ENCODE data around the gene CLTCL1.

Gene CLTCL1

DNA sequence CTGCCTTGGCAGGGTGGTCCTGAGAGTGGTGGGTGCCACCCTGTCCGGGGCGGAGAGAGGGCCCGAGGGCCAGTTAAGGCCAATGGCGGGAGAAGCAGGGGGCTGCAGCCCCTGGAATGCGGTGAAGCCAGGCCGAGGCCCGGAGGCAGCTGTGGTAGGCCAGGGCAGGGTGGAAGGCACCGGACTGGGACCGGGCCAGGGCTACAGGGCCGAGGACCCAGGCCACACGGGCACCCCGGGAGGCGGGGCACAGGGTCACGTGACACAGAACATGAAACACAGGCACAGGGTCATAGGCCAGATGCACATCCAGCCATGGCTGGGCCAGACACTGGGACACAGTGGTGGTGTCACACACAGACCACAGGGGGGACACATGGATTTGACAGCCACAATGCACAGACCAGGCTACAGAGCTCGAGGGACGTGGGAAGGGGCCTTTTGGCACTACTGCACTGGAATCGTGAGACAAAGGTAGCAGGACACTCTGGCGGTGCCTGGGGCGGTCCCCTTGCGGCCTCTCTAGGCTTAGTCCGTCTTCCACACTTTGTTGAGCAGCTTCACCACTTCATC is 115.8 kb downstream of the CLTCL1 start:
- no peak for DNase-seq (ENCODE audit: extremely low spot score)
- TF ChIP-seq, protein P1, sequence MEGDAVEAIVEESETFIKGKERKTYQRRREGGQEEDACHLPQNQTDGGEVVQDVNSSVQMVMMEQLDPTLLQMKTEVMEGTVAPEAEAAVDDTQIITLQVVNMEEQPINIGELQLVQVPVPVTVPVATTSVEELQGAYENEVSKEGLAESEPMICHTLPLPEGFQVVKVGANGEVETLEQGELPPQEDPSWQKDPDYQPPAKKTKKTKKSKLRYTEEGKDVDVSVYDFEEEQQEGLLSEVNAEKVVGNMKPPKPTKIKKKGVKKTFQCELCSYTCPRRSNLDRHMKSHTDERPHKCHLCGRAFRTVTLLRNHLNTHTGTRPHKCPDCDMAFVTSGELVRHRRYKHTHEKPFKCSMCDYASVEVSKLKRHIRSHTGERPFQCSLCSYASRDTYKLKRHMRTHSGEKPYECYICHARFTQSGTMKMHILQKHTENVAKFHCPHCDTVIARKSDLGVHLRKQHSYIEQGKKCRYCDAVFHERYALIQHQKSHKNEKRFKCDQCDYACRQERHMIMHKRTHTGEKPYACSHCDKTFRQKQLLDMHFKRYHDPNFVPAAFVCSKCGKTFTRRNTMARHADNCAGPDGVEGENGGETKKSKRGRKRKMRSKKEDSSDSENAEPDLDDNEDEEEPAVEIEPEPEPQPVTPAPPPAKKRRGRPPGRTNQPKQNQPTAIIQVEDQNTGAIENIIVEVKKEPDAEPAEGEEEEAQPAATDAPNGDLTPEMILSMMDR (IDR thresholded peaks at IDR 0.05; ENCODE audit: control extremely low read depth, extremely low read depth, low read depth, missing control alignments), result no peak
- CTCF ChIA-PET, result no interaction called here
- POLR2A ChIA-PET, result interaction anchor here (0.6 kb wide), 1 partner anchor 303 kb away, joined by 6 read pairs; the partner anchor contains the start of gene UFD1

DNA sequence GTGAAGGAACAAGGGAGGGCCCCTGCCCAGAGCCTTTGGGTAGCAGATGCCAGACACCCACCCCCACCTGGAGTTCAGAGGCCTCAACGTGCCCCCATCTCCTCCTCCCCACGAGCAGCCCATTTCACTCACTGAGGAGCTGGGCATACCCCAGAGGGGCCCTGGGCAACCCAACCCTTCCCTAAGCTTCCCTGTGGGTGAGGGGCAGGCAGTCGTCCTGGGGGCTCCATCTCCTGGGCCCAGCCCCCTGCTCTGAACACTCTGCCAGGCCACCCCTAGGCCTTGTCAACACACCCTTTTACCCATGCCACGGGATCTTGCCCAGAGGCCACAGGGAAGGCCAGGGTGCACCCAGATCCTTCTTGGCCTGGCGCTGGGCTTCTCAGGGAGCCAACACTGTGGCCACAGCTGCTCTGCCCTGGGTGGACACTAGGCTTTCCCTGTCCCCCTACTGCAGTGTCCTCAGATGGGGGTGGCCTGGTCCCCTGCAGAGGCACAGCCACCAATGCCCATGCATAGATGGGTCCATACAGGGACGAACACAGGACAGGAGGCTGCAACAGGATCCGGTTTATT is 116.4 kb downstream of the CLTCL1 start:
- ChIA-PET POLR2A (interaction anchor here (0.6 kb wide), 1 partner anchor 304 kb away, joined by 6 read pairs; the partner anchor contains the start of gene UFD1), CTCF (interaction anchor here (1.3 kb wide), 1 partner anchor 31 kb away, joined by 6 read pairs; the partner anchor contains the start of gene ESS2)
- TF ChIP-seq, protein P1 (IDR thresholded peaks at IDR 0.05; ENCODE audit: control extremely low read depth, extremely low read depth, low read depth, missing control alignments), result no peak
- DNase-seq (ENCODE audit: extremely low spot score), result no peak

DNA sequence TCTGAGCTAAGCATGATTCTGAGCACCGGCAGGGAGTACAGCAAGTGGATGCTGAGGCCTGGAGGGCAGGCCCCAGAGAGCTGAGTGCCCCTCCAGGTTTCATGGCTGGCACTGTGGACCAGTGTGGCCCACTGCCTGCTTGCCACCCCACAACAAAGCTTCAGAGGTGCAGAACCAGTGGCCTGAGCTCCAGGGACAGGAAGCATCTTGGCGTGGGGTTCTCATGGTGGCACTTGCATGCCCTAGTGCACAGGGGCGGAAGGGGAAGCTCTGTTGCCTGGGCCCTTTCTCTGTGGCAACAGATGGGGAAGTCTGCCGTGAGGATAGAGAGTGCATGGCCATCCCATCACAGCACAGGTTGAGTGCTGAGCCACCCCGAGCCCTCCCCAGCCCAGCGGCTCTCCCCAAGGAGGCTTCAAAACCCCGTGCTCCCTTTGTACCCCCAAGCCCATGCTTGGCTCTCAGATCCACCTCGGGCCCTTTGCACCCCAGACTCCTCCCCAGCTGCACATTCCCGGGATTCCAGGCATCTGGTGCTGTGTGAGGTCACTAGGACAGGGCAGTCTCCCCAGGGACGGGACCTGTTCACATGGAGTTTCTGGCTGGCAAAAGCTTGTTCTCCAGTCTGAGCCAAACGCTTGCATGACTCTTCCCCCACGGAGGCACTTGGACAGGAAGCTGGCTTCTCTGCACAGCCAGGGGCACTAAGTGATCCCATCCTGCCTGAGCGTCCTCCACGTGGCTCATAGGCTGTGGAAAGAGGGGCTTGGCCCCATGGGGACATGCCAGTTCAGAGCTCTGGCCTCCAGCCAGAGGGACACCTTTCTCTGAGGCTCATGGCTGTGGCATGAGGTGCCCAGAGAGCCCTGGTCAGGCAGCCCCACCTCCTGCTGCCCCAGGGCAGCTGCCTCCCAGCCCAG is 117.2 kb downstream of the CLTCL1 start:
- no peak for DNase-seq (ENCODE audit: extremely low spot score)
- ChIA-PET CTCF (interaction anchor here (1.0 to 1.8 kb wide), 4 partner anchors 10 to 59 kb away, joined by 3 to 6 read pairs (median 4); partner anchors contain the start of gene ESS2), POLR2A (interaction anchor here (0.6 kb wide), 1 partner anchor 30 kb away, joined by 3 read pairs; no protein-coding TSS in a partner anchor)
- TF ChIP-seq, protein P1 (IDR thresholded peaks at IDR 0.05; ENCODE audit: control extremely low read depth, extremely low read depth, low read depth, missing control alignments), result no peak

DNA sequence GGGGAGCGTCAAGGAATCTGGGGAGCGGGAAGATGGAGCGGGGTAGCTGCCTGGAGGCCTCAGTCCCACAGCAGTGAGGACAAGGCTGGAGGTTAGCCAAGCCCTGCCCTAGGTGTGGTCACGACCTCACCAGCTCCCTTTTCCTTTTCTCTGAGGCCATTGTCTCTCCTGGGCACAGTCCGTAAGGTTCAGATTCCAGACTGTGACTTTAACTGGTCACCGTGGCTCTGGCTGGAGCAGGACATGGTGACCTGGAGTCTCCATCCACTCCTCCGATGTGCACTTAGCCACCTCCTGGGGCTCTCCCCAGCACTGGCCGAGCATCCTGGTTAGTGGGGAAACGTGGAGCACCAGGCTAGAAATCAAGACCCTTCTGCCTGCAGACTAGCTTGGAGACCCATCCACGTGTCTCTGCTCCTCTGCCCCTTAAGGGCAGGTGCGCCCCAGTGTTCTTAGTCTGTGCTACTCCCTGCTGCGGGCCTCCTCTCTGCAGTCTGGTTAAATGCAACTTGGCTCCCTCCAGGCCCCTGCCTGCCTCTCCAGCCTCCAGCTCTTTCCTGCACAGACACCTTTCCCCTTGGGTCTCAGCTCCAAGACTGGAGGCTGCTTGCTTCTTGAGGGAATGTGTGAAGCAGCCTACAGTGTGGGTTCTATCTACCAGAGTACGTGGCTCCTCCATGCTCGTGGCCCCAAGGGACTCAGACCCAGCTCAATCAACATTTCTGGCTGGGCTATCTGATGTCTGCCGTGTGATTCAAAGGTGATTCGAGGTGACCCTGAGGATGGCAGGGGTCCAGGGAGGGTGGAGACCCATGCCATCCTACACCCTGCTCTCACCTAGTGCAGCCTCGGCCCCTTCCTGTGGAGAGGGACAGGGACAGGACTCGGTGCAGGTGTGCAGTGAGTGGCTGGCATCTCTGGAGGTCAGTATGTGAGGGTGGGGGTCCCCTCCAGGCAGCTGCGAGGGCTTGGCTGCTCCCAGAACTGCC is 118.2 kb downstream of the CLTCL1 start:
- no peak for DNase-seq (ENCODE audit: extremely low spot score)
- TF ChIP-seq, protein P1 (IDR thresholded peaks at IDR 0.05; ENCODE audit: control extremely low read depth, extremely low read depth, low read depth, missing control alignments), result no peak
- CTCF ChIA-PET, result interaction anchor here (1.0 to 1.8 kb wide), 4 partner anchors 11 to 58 kb away, joined by 3 to 4 read pairs (median 4); no protein-coding TSS in a partner anchor
- POLR2A ChIA-PET, result interaction anchor here (0.6 kb wide), 1 partner anchor 152 kb away, joined by 5 read pairs; no protein-coding TSS in a partner anchor

DNA sequence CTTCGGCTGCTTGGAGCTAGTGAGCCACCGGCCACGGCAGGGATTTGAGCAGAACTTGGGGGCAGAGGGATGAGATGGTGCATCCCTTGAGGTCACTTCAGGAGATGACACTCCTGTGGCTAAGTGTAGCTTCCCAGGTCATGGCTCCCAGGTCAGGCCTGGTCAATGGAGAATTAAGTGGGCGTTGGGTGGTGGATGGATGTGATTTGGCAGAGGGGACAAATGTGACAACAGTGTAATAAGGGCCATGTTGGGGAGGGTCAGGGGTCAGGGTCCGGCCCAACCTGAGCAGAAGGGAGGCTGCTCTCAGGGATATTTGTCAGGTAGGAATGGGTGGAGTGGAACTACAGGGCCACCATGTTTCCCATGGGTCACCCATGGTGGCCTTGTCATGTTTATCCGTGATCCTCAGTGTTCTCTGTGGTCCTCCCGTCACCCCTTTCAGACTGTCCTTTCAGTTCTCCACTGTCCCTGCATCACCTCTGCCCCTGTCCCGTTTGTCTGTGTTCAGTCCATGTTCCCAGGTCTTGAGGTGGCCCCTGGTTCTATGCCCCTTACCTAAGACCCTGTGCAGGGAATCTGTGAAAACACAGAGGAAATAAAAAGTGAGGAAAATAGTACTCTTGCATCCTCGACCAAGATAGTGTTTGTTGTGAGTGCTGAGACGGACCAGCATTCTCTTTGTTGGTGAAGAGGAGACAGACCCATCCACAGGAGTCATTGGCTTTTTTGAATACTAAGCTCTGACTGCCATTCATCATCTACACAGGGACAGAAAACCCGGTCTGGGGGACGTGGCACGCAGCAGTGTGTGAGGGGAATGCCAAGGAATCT is 119.1 kb downstream of the CLTCL1 start:
- no peak for DNase-seq (ENCODE audit: extremely low spot score)
- TF ChIP-seq, protein P1 (IDR thresholded peaks at IDR 0.05; ENCODE audit: control extremely low read depth, extremely low read depth, low read depth, missing control alignments), result no peak
- ChIA-PET POLR2A (interaction anchor here (0.6 kb wide), 1 partner anchor 152 kb away, joined by 5 read pairs; no protein-coding TSS in a partner anchor), CTCF (interaction anchor here (1.1 to 1.8 kb wide), 2 partner anchors 12 to 51 kb away, joined by 3 to 4 read pairs; no protein-coding TSS in a partner anchor)
